ACC112 (cell line): ENCODE results near the gene CHI3L1.

ENCODE experiments used
- H2AFZ ChIP-seq: fragments of 200-600 bp; sonication (generic); one replicate; pipeline ENCODE4 v1.6.0; 2017; ENCODE audit warnings: antibody characterized with exemption, low read length; ENCODE audit not compliant: unreplicated experiment
- H3K27ac ChIP-seq: fragments of 200-600 bp; sonication (generic); 2 replicates; pipeline ENCODE4 v1.5.1; 2014; ENCODE audit warnings: low read depth, mild to moderate bottlenecking, antibody characterized with exemption, low read length, moderate library complexity
- H3K27me3 ChIP-seq: fragments of 200-600 bp; sonication (generic); 2 replicates; pipeline ENCODE4 v1.6.1; 2014; ENCODE audit warnings: mild to moderate bottlenecking, antibody characterized with exemption, low read length, moderate library complexity, mixed read lengths; ENCODE audit not compliant: insufficient read depth
- H3K36me3 ChIP-seq: fragments of 200-600 bp; sonication (generic); 2 replicates; pipeline ENCODE4 v1.6.1; 2016; ENCODE audit warnings: mild to moderate bottlenecking, antibody characterized with exemption, low read length, moderate library complexity, mixed read lengths; ENCODE audit not compliant: insufficient read depth
- H3K4me1 ChIP-seq: fragments of 200-600 bp; sonication (generic); one replicate; pipeline ENCODE4 v1.6.1; 2016; ENCODE audit warnings: low read length, mixed read lengths; ENCODE audit not compliant: insufficient read depth, unreplicated experiment, control insufficient read depth
- H3K4me3 ChIP-seq: fragments of 200-600 bp; sonication (generic); 2 replicates; pipeline ENCODE4 v1.5.1; 2014; ENCODE audit warnings: mild to moderate bottlenecking, low read depth, low read length
- H3K79me2 ChIP-seq: fragments of 200-600 bp; sonication (generic); one replicate; pipeline ENCODE4 v1.6.0; 2016; ENCODE audit warnings: low read length; ENCODE audit not compliant: control insufficient read depth, unreplicated experiment, insufficient read depth

Gene CHI3L1

GRCh38 chr1:203217139-203217655 lies 30.7 kb upstream of the CHI3L1 start:
- H3K4me1 ChIP-seq = no peaks in the 10 kb centered on the region
- H3K36me3 ChIP-seq = no peaks in the 10 kb centered on the region
- no peaks in the 10 kb centered on the region for H3K79me2 ChIP-seq
- peaks cover 30% of the 10 kb centered on the region for H3K27me3 ChIP-seq
- H2AFZ ChIP-seq = no peak overlapping the region
- H3K27ac ChIP-seq = no peak overlapping the region
- H3K4me3 ChIP-seq = no peak overlapping the region

- Histone ChIP-seq H3K27ac (no peak overlapping the region), H3K27me3 (peaks cover 30% of the 10 kb centered on the region), H3K4me3 (no peak overlapping the region), H3K4me1 (no peaks in the 10 kb centered on the region), H2AFZ (no peak overlapping the region), H3K79me2 (no peaks in the 10 kb centered on the region), H3K36me3 (no peaks in the 10 kb centered on the region)
Observed at GRCh38 chr1:203216274-203217138, 30.0 kb upstream of the CHI3L1 start.

- Histone ChIP-seq H2AFZ (no peak overlapping the region), H3K4me3 (no peak overlapping the region), H3K36me3 (no peaks in the 10 kb centered on the region), H3K4me1 (no peaks in the 10 kb centered on the region), H3K27ac (no peak overlapping the region), H3K79me2 (no peaks in the 10 kb centered on the region), H3K27me3 (peaks cover 26% of the 10 kb centered on the region)
Observed at GRCh38 chr1:203215573-203215972, 29.1 kb upstream of the CHI3L1 start.

GRCh38 chr1:203214871-203215270 lies 28.4 kb upstream of the CHI3L1 start:
- no peaks in the 10 kb centered on the region for H3K36me3 ChIP-seq

GRCh38 chr1:203213126-203213525 lies 26.6 kb upstream of the CHI3L1 start:
- Histone ChIP-seq H2AFZ (no peak overlapping the region), H3K4me3 (no peak overlapping the region), H3K79me2 (no peaks in the 10 kb centered on the region), H3K4me1 (no peaks in the 10 kb centered on the region), H3K27me3 (peaks cover 10% of the 10 kb centered on the region; the same call in 1 of the 2 replicates), H3K27ac (no peak overlapping the region), H3K36me3 (no peaks in the 10 kb centered on the region)

More at GRCh38 chr1:203214871-203215270, 28.4 kb upstream of the CHI3L1 start:
- Histone ChIP-seq H3K27me3 (peaks cover 26% of the 10 kb centered on the region), H3K27ac (no peak overlapping the region), H3K4me3 (no peak overlapping the region), H3K79me2 (no peaks in the 10 kb centered on the region), H3K4me1 (no peaks in the 10 kb centered on the region), H2AFZ (no peak overlapping the region)

GRCh38 chr1:203211812-203212211 lies 25.3 kb upstream of the CHI3L1 start:
- Histone ChIP-seq H2AFZ (no peak overlapping the region), H3K27ac (no peak overlapping the region), H3K4me3 (no peak overlapping the region), H3K4me1 (no peaks in the 10 kb centered on the region), H3K36me3 (no peaks in the 10 kb centered on the region), H3K79me2 (no peaks in the 10 kb centered on the region), H3K27me3 (0 out of 2 replicates have a peak, but pooled peaks cover under 1% of the 10 kb centered on the region)

GRCh38 chr1:203210988-203211387 lies 24.5 kb upstream of the CHI3L1 start:
- H3K36me3 ChIP-seq = no peaks in the 10 kb centered on the region
- H2AFZ ChIP-seq = no peak overlapping the region
- H3K79me2 ChIP-seq = no peaks in the 10 kb centered on the region
- no peaks in the 10 kb centered on the region for H3K27me3 ChIP-seq
- no peaks in the 10 kb centered on the region for H3K4me1 ChIP-seq
- no peak overlapping the region for H3K4me3 ChIP-seq
- no peak overlapping the region for H3K27ac ChIP-seq

- Histone ChIP-seq H3K4me1 (no peaks in the 10 kb centered on the region), H3K79me2 (no peaks in the 10 kb centered on the region), H3K27me3 (no peaks in the 10 kb centered on the region), H3K4me3 (no peak overlapping the region), H3K36me3 (no peaks in the 10 kb centered on the region), H3K27ac (no peak overlapping the region), H2AFZ (no peak overlapping the region)
Observed at GRCh38 chr1:203210350-203210749, 23.8 kb upstream of the CHI3L1 start.

- Histone ChIP-seq H3K4me1 (peaks cover 2% of the 10 kb centered on the region), H2AFZ (no peak overlapping the region), H3K4me3 (no peak overlapping the region), H3K79me2 (no peaks in the 10 kb centered on the region), H3K27ac (no peak overlapping the region), H3K36me3 (no peaks in the 10 kb centered on the region), H3K27me3 (no peaks in the 10 kb centered on the region)
Observed at GRCh38 chr1:203208181-203208580, 21.7 kb upstream of the CHI3L1 start.

GRCh38 chr1:203207751-203208150 lies 21.2 kb upstream of the CHI3L1 start:
- Histone ChIP-seq H3K79me2 (no peaks in the 10 kb centered on the region), H3K27me3 (no peaks in the 10 kb centered on the region)

GRCh38 chr1:203206129-203206687 lies 19.7 kb upstream of the CHI3L1 start:
- Histone ChIP-seq H2AFZ (no peak overlapping the region), H3K36me3 (no peaks in the 10 kb centered on the region), H3K4me1 (peaks cover 16% of the 10 kb centered on the region), H3K27ac (no peak overlapping the region), H3K4me3 (no peak overlapping the region), H3K79me2 (no peaks in the 10 kb centered on the region), H3K27me3 (no peaks in the 10 kb centered on the region)

More at GRCh38 chr1:203207751-203208150, 21.2 kb upstream of the CHI3L1 start:
- H2AFZ ChIP-seq = no peak overlapping the region
- no peaks in the 10 kb centered on the region for H3K36me3 ChIP-seq
- no peak overlapping the region for H3K27ac ChIP-seq
- H3K4me3 ChIP-seq = no peak overlapping the region
- H3K4me1 ChIP-seq = peaks cover 6% of the 10 kb centered on the region
